T-helper 1 cell treated with Interleukin-12 subunit alpha and Interleukin-12 subunit beta and Interleukin-4 antibody, amounts not matched to agents 30 μg/mL and 1 μg/mL, for 36 hours (primary cell): ENCODE results near the gene INPP4A.
"Not testable (repeated sequence)": the region's sequence is repeated elsewhere in the genome, so short reads cannot be mapped to it uniquely, and the experiment has no call there.

Experiments
- H3K27ac Mint-ChIP-seq: one replicate; pipeline ENCODE4 v1.8.0; 2021; ENCODE audit warnings: mild to moderate bottlenecking, mixed read lengths
- H3K27me3 Mint-ChIP-seq: one replicate; pipeline ENCODE4 v1.8.0; 2021; ENCODE audit warnings: low read depth, mixed read lengths
- H3K36me3 Mint-ChIP-seq: one replicate; pipeline ENCODE4 v1.8.0; 2021; ENCODE audit warnings: low read depth, mixed read lengths
- H3K4me1 Mint-ChIP-seq: one replicate; pipeline ENCODE4 v1.8.0; 2021; ENCODE audit warnings: low read depth, mixed read lengths
- H3K4me3 Mint-ChIP-seq: one replicate; pipeline ENCODE4 v1.8.0; 2021; ENCODE audit warnings: mild to moderate bottlenecking, moderate library complexity, mixed read lengths
- H3K9me3 Mint-ChIP-seq: one replicate; pipeline ENCODE4 v1.8.0; 2021; ENCODE audit warnings: mixed read lengths

The INPP4A gene

DNA sequence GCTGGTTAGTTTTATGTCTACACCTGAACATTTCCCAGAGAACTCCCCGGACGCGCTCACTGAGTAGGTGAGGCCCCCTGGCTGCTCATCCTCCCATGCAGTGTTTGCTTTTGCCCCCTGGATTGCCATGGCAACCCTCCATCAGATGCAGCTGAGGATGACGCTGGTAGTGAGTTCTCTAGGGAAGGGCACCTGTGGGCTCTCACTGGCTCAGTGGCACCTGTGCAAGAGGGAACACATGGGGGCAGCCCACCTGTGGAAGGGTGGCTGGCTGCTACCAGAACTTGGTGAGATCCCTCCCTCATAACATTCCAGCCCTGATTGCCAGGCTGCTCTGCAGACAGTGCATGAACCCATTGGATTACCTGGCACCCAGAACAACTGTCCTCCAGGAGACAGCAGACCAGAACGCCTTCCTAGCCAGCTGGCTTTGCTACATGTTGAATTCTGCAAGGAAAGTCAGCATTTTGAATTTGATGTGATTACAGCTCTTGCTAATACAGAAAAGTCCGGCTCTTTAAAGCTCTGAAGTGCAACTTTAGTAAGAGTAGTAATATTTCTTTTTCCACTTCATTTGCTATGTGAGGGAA is 142.0 kb downstream of the INPP4A start:
- H3K4me1 Mint-ChIP-seq: peaks cover 9% of the 10 kb centered on the region
- H3K9me3 Mint-ChIP-seq: no peaks in the 10 kb centered on the region
- no peak overlapping the region for H3K4me3 Mint-ChIP-seq
- H3K36me3 Mint-ChIP-seq: peaks cover 48% of the 10 kb centered on the region
- H3K27me3 Mint-ChIP-seq: no peaks in the 10 kb centered on the region
- H3K27ac Mint-ChIP-seq: no peak overlapping the region

- Mint-ChIP-seq H3K4me1 (peaks cover 11% of the 10 kb centered on the region), H3K36me3 (peaks cover 55% of the 10 kb centered on the region), H3K27ac (peak overlapping the region; percentile 55), H3K9me3 (peaks cover 9% of the 10 kb centered on the region), H3K4me3 (no peak overlapping the region), H3K27me3 (no peaks in the 10 kb centered on the region)
Measured at GRCh38 chr2:98588880-98589431, 144.3 kb downstream of the INPP4A start.

DNA sequence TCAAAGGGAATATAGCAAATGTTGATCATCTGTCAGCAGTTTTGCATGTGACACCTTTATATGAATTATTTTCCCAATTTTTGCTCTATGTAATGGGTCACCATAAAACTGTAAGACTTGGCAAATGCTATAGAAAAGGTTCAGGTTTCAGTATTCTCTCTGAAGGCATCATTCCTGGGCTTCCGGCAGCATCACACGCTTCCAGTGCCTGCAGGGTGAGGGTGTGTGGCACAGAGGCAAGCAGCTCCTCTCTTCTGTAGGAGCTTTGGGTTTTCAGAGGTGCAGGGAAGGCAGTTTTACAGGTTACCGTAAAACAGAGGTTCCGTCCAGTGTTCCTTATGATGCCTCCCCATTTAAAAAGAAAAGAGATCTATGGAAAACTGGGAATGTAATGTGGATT is 144.8 kb downstream of the INPP4A start:
- no peak overlapping the region for H3K27ac Mint-ChIP-seq
- no peak overlapping the region for H3K4me3 Mint-ChIP-seq
- H3K27me3 Mint-ChIP-seq: no peaks in the 10 kb centered on the region
- peaks cover 11% of the 10 kb centered on the region for H3K4me1 Mint-ChIP-seq
- H3K36me3 Mint-ChIP-seq: peaks cover 59% of the 10 kb centered on the region
- peaks cover 11% of the 10 kb centered on the region for H3K9me3 Mint-ChIP-seq

DNA sequence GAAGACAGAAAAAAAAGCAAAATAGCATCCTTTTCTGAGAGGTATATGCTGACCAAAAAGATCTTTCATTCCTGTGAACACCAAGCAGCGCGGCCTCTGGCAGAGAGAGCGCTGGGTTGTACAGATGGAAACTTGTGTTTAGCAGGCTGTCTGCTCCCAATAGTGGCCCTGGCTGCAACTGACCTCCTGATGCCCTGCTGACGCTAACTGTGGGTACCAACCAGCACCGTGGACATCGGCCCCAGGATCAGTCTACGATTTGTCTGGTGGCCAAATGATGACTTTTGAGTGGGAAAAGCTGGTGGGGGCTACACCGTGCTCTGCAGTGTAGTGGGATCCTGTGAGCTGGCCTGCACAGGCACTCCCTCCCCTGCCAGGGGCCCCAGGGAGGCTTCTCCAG is 147.9 kb downstream of the INPP4A start:
- peaks cover 57% of the 10 kb centered on the region for H3K36me3 Mint-ChIP-seq

DNA sequence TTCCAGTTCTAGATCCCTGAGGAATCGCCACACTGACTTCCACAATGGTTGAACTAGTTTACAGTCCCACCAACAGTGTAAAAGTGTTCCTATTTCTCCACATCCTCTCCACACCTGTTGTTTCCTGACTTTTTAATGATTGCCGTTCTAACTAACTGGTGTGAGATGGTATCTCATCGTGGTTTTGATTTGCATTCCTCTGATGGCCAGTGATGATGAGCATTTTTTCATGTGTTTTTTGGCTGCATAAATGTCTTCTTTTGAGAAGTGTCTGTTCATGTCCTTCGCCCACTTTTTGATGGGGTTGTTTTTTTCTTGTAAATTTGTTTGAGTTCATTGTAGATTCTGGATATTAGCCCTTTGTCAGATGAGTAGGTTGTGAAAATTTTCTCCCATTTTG is 150.0 kb downstream of the INPP4A start:
- not testable (repeated sequence) for H3K27ac Mint-ChIP-seq, H3K4me3 Mint-ChIP-seq, H3K27me3 Mint-ChIP-seq, H3K4me1 Mint-ChIP-seq
- H3K36me3 Mint-ChIP-seq: peaks cover 55% of the 10 kb centered on the region
- peaks cover 11% of the 10 kb centered on the region for H3K9me3 Mint-ChIP-seq

More for the DNA sequence above, 147.9 kb downstream of the INPP4A start:
- Mint-ChIP-seq H3K27me3 (no peaks in the 10 kb centered on the region), H3K9me3 (peaks cover 11% of the 10 kb centered on the region), H3K27ac (no peak overlapping the region), H3K4me1 (peaks cover 11% of the 10 kb centered on the region), H3K4me3 (no peak overlapping the region)

GRCh38 chr2:98598781-98599428 is 154.2 kb downstream of the INPP4A start:
- no peaks in the 10 kb centered on the region for H3K4me1 Mint-ChIP-seq
- peaks cover 39% of the 10 kb centered on the region for H3K36me3 Mint-ChIP-seq
- H3K27me3 Mint-ChIP-seq: no peaks in the 10 kb centered on the region
- H3K9me3 Mint-ChIP-seq: peaks cover 3% of the 10 kb centered on the region
- no peak overlapping the region for H3K27ac Mint-ChIP-seq
- no peak overlapping the region for H3K4me3 Mint-ChIP-seq

GRCh38 chr2:98601532-98602132 is 157.0 kb downstream of the INPP4A start:
- H3K4me1 Mint-ChIP-seq: peaks cover 9% of the 10 kb centered on the region
- no peaks in the 10 kb centered on the region for H3K27me3 Mint-ChIP-seq
- no peak overlapping the region for H3K4me3 Mint-ChIP-seq
- H3K9me3 Mint-ChIP-seq: no peaks in the 10 kb centered on the region
- no peak overlapping the region for H3K27ac Mint-ChIP-seq
- peaks cover 26% of the 10 kb centered on the region for H3K36me3 Mint-ChIP-seq

DNA sequence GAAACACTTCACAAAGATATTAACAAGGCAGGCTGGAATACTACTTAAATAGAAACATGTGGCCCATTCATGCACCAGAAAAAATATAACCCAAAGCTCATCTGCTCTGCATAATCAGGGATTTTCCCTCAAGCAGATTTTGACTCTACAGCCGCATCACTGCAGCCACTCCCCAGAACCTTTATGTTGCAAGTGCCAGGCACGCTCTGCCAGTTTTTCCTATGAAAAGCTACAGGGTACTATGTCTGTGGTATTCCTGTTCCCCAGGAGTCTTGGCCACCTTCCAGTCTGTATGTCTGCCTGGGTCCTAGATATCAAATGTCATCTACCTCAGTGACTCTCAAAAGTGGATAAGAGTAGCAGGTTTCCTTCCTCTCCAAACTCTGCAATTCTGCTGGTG is 159.9 kb downstream of the INPP4A start:
- peaks cover 25% of the 10 kb centered on the region for H3K4me1 Mint-ChIP-seq
- H3K27ac Mint-ChIP-seq: no peak overlapping the region
- no peaks in the 10 kb centered on the region for H3K9me3 Mint-ChIP-seq
- no peak overlapping the region for H3K4me3 Mint-ChIP-seq
- H3K36me3 Mint-ChIP-seq: peaks cover 15% of the 10 kb centered on the region
- H3K27me3 Mint-ChIP-seq: no peaks in the 10 kb centered on the region

- Mint-ChIP-seq H3K27ac (no peak overlapping the region), H3K4me3 (no peak overlapping the region), H3K27me3 (no peaks in the 10 kb centered on the region), H3K9me3 (no peaks in the 10 kb centered on the region), H3K4me1 (peaks cover 30% of the 10 kb centered on the region), H3K36me3 (peaks cover 12% of the 10 kb centered on the region)
Measured at GRCh38 chr2:98605076-98605475, 160.4 kb downstream of the INPP4A start.

GRCh38 chr2:98606431-98606830 is 161.8 kb downstream of the INPP4A start:
- Mint-ChIP-seq H3K36me3 (peaks cover 13% of the 10 kb centered on the region), H3K9me3 (no peaks in the 10 kb centered on the region), H3K4me3 (no peak overlapping the region), H3K4me1 (peaks cover 43% of the 10 kb centered on the region), H3K27ac (no peak overlapping the region), H3K27me3 (no peaks in the 10 kb centered on the region)

- Mint-ChIP-seq H3K4me1 (peaks cover 47% of the 10 kb centered on the region), H3K36me3 (peaks cover 15% of the 10 kb centered on the region), H3K4me3 (peak overlapping the region; percentile 82), H3K9me3 (no peaks in the 10 kb centered on the region), H3K27me3 (no peaks in the 10 kb centered on the region), H3K27ac (peak overlapping the region; percentile 79)
Measured at GRCh38 chr2:98607104-98607503, 162.4 kb downstream of the INPP4A start.

DNA sequence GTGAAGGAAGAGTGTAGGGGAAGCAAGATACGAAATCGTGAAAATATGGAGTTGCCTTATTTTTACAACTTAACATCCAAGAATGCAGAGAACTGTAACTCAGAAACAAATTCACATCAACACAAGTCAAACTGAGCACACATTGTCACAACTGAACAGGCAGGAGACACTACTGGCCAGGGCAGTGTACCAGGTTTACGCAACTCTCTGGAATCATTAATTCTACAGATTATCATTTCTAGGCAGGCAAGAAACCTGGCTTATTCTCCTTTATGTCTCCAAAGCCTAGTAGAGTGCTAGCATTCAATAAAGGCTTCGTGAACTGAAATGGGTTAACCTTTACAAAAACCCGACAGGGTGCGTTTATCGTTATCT is 163.1 kb downstream of the INPP4A start:
- Mint-ChIP-seq H3K4me3 (peak overlapping the region; percentile 82), H3K9me3 (no peaks in the 10 kb centered on the region), H3K36me3 (peaks cover 15% of the 10 kb centered on the region), H3K27ac (peak overlapping the region; percentile 79), H3K27me3 (no peaks in the 10 kb centered on the region), H3K4me1 (peaks cover 47% of the 10 kb centered on the region)

GRCh38 chr2:98608116-98608961 is 163.7 kb downstream of the INPP4A start, which contains the start of the genes COA5 and UNC50:
COA5 (minus strand) TSS chr2:98608512; CDS start chr2:98608405, 107 bp downstream.
UNC50 (plus strand) TSS chr2:98608589; CDS start chr2:98609760, 1,171 bp downstream.
- Mint-ChIP-seq H3K9me3 (no peaks in the 10 kb centered on the region), H3K4me1 (peaks cover 47% of the 10 kb centered on the region), H3K27me3 (no peaks in the 10 kb centered on the region), H3K27ac (peak within 1 kb of the TSS; percentile 79), H3K36me3 (peaks cover 18% of the 10 kb centered on the region), H3K4me3 (peak within 1 kb of the TSS; percentile 82)

DNA sequence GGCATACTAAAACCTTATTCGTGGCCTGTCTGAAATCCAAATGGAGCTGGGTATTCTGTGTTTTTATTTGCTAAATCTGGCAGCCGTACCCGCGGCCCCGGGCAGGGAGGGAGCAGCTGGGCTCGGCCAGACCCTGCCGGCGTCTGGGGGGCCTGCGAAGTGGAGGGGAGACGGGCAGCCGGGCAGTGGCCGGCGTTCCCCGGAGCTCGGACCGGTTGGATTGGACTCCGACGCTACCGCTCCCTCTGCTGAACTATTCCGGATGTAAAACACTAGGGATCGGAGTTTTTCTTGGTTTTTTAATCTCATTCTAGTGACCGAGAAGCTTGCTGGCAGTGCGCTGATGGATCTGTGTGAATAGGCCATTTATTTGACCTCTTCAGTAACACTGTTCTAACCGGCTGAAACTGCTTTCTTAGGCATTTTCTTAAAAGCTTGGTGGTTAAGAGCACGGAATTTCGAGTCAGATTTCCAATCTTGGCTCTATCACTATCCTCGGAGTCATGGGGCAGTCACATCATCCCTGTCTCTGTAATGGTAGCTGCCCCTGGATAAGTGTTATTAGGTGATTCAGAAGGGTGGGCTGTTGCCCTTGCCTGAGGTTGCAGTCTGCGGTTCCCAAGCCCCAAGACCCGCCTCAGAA is 164.4 kb downstream of the INPP4A start:
- peak overlapping the region; percentile 82 for H3K4me3 Mint-ChIP-seq
- no peaks in the 10 kb centered on the region for H3K9me3 Mint-ChIP-seq
- H3K27ac Mint-ChIP-seq: peak overlapping the region; percentile 79
- H3K27me3 Mint-ChIP-seq: no peaks in the 10 kb centered on the region
- peaks cover 23% of the 10 kb centered on the region for H3K36me3 Mint-ChIP-seq
- peaks cover 53% of the 10 kb centered on the region for H3K4me1 Mint-ChIP-seq
